ENCODE measurements around the gene MRPS33. TPM values are rescaled to one million over a fixed set of nuclear protein-coding genes. Genes with fewer than 3 reads are reported as not detected.

The MRPS33 gene
- total RNA-seq, 1 donor from 2014 or later: 53.8 TPM

DNA sequence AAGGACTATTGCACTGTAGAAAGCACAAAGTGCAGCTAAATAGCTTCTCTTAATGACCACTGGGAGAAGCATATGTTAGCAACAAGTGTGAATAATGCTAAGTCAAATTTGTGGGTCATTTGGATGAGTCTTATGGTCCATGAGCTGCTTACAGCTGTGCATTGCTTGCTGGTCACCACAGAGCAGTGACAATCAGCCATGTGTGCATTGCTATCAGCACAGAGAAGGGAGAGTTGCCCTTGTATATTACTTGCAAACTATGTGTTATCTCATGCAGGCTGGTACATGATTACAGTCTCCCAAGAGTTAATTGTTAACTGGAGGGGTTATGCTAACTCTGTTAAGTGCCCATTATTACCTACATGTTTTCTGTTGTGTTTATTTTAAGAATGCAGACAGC lies 25.7 kb downstream of the MRPS33 start:
- FAIRE-seq (no peak), DNase-seq (ENCODE audit: low read depth) (no peak)
- H3K27ac Mint-ChIP-seq (ENCODE audit: unreplicated experiment): no peak overlapping the region
- no peak overlapping the region for H2AFZ ChIP-seq (ENCODE audit: low read depth, low read length)
- H3K9me3 ChIP-seq (ENCODE audit: insufficient read depth, low read depth, low read length): no peaks in the 10 kb centered on the region
- no peaks in the 10 kb centered on the region for H3K4me1 Mint-ChIP-seq (ENCODE audit: low read depth, unreplicated experiment)
- H3K36me3 ChIP-seq (ENCODE audit: insufficient read depth, low read length): no peaks in the 10 kb centered on the region
- no peak overlapping the region for H3K4me2 ChIP-seq (ENCODE audit: low read length)
- H3K9ac ChIP-seq (ENCODE audit: low read length): no peak overlapping the region
- TF ChIP-seq EZH2 (IDR thresholded peaks at IDR 0.05; ENCODE audit: insufficient read depth, low read length): no peak
- TF ChIP-seq, protein P1, sequence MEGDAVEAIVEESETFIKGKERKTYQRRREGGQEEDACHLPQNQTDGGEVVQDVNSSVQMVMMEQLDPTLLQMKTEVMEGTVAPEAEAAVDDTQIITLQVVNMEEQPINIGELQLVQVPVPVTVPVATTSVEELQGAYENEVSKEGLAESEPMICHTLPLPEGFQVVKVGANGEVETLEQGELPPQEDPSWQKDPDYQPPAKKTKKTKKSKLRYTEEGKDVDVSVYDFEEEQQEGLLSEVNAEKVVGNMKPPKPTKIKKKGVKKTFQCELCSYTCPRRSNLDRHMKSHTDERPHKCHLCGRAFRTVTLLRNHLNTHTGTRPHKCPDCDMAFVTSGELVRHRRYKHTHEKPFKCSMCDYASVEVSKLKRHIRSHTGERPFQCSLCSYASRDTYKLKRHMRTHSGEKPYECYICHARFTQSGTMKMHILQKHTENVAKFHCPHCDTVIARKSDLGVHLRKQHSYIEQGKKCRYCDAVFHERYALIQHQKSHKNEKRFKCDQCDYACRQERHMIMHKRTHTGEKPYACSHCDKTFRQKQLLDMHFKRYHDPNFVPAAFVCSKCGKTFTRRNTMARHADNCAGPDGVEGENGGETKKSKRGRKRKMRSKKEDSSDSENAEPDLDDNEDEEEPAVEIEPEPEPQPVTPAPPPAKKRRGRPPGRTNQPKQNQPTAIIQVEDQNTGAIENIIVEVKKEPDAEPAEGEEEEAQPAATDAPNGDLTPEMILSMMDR (IDR thresholded peaks at IDR 0.05; ENCODE audit: insufficient read depth, low read depth, low read length): no peak
- H3K27me3 ChIP-seq (ENCODE audit: insufficient read depth, low read length): no peaks in the 10 kb centered on the region
- H3K4me1 ChIP-seq (ENCODE audit: insufficient read depth, low read length): no peaks in the 10 kb centered on the region
- no peak overlapping the region for H3K4me3 ChIP-seq (ENCODE audit: insufficient read depth, low read depth, low read length)
- H3K27me3 Mint-ChIP-seq (ENCODE audit: low read depth, unreplicated experiment): no peaks in the 10 kb centered on the region
- no peak overlapping the region for H3K27ac ChIP-seq (ENCODE audit: low read depth, low read length)
- H3K36me3 Mint-ChIP-seq (ENCODE audit: low read depth, unreplicated experiment): no peaks in the 10 kb centered on the region
- no peaks in the 10 kb centered on the region for H4K20me1 ChIP-seq (ENCODE audit: insufficient read depth, low read length)
- no peaks in the 10 kb centered on the region for H3K79me2 ChIP-seq (ENCODE audit: insufficient read depth, low read length)
- H3K9me3 Mint-ChIP-seq (ENCODE audit: unreplicated experiment): no peaks in the 10 kb centered on the region
- no peak overlapping the region for H3K4me3 Mint-ChIP-seq (ENCODE audit: unreplicated experiment)

DNA sequence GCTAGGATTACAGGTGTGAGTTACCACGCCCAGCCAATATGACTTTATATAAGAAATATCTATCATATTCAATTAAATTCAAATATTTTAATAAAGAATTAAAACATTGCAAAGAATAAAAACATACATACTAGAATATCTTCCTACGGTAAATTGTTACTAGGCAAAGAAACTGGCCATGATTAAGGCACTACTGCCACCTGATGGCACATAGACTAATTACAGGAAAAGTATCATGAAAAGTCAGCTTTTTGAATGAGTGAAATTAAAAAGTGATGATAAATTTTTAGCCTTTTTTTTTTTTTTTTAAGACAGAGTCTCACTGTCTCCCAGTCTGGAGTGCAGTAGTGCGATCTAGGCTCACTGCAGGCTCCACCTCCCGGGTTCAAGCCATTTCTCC lies 30.9 kb downstream of the MRPS33 start:
- no peak overlapping the region for H2AFZ ChIP-seq (ENCODE audit: low read depth, low read length)
- no peak overlapping the region for H3K4me2 ChIP-seq (ENCODE audit: low read length)
- no peaks in the 10 kb centered on the region for H3K36me3 Mint-ChIP-seq (ENCODE audit: low read depth, unreplicated experiment)
- no peak overlapping the region for H3K4me3 Mint-ChIP-seq (ENCODE audit: unreplicated experiment)
- H3K9me3 ChIP-seq (ENCODE audit: insufficient read depth, low read depth, low read length): no peaks in the 10 kb centered on the region
- H3K79me2 ChIP-seq (ENCODE audit: insufficient read depth, low read length): no peaks in the 10 kb centered on the region
- peaks cover 3% of the 10 kb centered on the region for H3K9me3 Mint-ChIP-seq (ENCODE audit: unreplicated experiment)
- DNase-seq (ENCODE audit: low read depth) (no peak), FAIRE-seq (no peak)
- no peaks in the 10 kb centered on the region for H4K20me1 ChIP-seq (ENCODE audit: insufficient read depth, low read length)
- H3K4me3 ChIP-seq (ENCODE audit: insufficient read depth, low read depth, low read length): no peak overlapping the region
- TF ChIP-seq EZH2 (IDR thresholded peaks at IDR 0.05; ENCODE audit: insufficient read depth, low read length): no peak
- TF ChIP-seq, protein P1 (IDR thresholded peaks at IDR 0.05; ENCODE audit: insufficient read depth, low read depth, low read length): no peak
- no peak overlapping the region for H3K27ac Mint-ChIP-seq (ENCODE audit: unreplicated experiment)
- H3K9ac ChIP-seq (ENCODE audit: low read length): no peak overlapping the region
- H3K36me3 ChIP-seq (ENCODE audit: insufficient read depth, low read length): no peaks in the 10 kb centered on the region
- H3K4me1 Mint-ChIP-seq (ENCODE audit: low read depth, unreplicated experiment): no peaks in the 10 kb centered on the region
- H3K27ac ChIP-seq (ENCODE audit: low read depth, low read length): no peak overlapping the region
- no peaks in the 10 kb centered on the region for H3K27me3 ChIP-seq (ENCODE audit: insufficient read depth, low read length)
- no peaks in the 10 kb centered on the region for H3K27me3 Mint-ChIP-seq (ENCODE audit: low read depth, unreplicated experiment)
- H3K4me1 ChIP-seq (ENCODE audit: insufficient read depth, low read length): no peaks in the 10 kb centered on the region

DNA sequence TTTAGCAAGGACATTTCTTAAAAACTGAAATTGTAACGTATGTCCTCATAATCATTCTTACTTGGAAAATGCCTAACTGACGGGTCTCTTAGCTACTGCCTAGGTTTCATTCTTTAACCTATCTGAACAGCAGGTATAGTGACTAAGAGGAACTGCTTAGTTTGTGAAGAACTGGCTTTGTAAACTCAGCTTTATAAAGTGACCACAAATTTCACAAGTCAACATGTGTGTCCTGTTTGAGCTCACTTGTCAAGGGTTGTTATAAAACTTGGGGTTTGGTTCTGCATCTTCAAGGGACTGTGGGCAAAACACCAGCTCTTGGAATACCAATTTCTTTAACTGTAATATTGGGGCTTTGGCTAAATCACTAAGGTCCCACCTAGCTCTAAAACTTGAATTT lies 32.2 kb downstream of the MRPS33 start:
- H3K4me3 Mint-ChIP-seq (ENCODE audit: unreplicated experiment): no peak overlapping the region
- no peak for DNase-seq (ENCODE audit: low read depth)
- Histone ChIP-seq H3K9ac (ENCODE audit: low read length) (no peak overlapping the region), H2AFZ (ENCODE audit: low read depth, low read length) (no peak overlapping the region), H3K4me3 (ENCODE audit: insufficient read depth, low read depth, low read length) (no peak overlapping the region), H3K36me3 (ENCODE audit: insufficient read depth, low read length) (no peaks in the 10 kb centered on the region), H3K79me2 (ENCODE audit: insufficient read depth, low read length) (no peaks in the 10 kb centered on the region), H3K27me3 (ENCODE audit: insufficient read depth, low read length) (no peaks in the 10 kb centered on the region), H4K20me1 (ENCODE audit: insufficient read depth, low read length) (no peaks in the 10 kb centered on the region), H3K27ac (ENCODE audit: low read depth, low read length) (no peak overlapping the region), H3K4me2 (ENCODE audit: low read length) (no peak overlapping the region), H3K9me3 (ENCODE audit: insufficient read depth, low read depth, low read length) (no peaks in the 10 kb centered on the region), H3K4me1 (ENCODE audit: insufficient read depth, low read length) (no peaks in the 10 kb centered on the region)
- FAIRE-seq: no peak
- H3K4me1 Mint-ChIP-seq (ENCODE audit: low read depth, unreplicated experiment): no peaks in the 10 kb centered on the region
- peaks cover 3% of the 10 kb centered on the region for H3K9me3 Mint-ChIP-seq (ENCODE audit: unreplicated experiment)
- TF ChIP-seq, protein P1 (IDR thresholded peaks at IDR 0.05; ENCODE audit: insufficient read depth, low read depth, low read length): no peak
- TF ChIP-seq EZH2 (IDR thresholded peaks at IDR 0.05; ENCODE audit: insufficient read depth, low read length): no peak
- no peaks in the 10 kb centered on the region for H3K36me3 Mint-ChIP-seq (ENCODE audit: low read depth, unreplicated experiment)
- no peak overlapping the region for H3K27ac Mint-ChIP-seq (ENCODE audit: unreplicated experiment)
- H3K27me3 Mint-ChIP-seq (ENCODE audit: low read depth, unreplicated experiment): no peaks in the 10 kb centered on the region

Data from astrocyte (in vitro differentiated cells and primary cell).